ENCODE results near the gene CORIN.

The CORIN gene

DNA sequence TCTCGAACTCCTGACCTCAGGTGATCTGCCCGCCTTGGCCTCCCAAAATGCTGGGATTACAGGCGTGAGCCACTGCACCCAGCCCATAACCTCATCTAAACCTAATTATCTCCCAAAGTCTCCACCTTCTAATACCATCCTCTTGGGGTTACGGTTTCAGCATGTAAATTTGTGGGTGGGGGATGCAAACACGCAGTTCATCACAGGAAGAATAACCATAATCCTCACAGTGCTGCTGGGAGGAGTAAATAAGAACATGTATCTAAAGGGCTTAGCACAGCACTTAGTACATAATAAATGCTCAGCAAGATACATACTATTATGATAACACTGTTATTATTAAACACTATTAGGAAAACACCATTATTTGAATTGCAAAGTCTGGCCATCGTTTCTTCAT, 116.4 kb downstream of the CORIN start:
- Histone ChIP-seq H3K27ac (ENCODE audit: low read length) (no peak overlapping the region), H3K9me3 (replicated peaks; ENCODE audit: insufficient read depth, low read length) (no peaks in the 10 kb centered on the region), H3K4me3 (ENCODE audit: low read length) (no peak overlapping the region), H4K20me1 (ENCODE audit: insufficient read depth, low read length) (no peaks in the 10 kb centered on the region), H3K4me2 (ENCODE audit: low read depth, low read length) (no peak overlapping the region), H3F3A (ENCODE audit: insufficient read depth, low read length) (no peaks in the 10 kb centered on the region), H3K27me3 (replicated peaks; ENCODE audit: insufficient read depth, low read length) (no peaks in the 10 kb centered on the region), H3K4me1 (ENCODE audit: low read length) (no peaks in the 10 kb centered on the region), H2AFZ (ENCODE audit: low read length) (no peak overlapping the region), H3K9ac (ENCODE audit: low read length) (no peak overlapping the region), H3K79me2 (ENCODE audit: low read length) (no peaks in the 10 kb centered on the region), H3K9me2 (replicated peaks; ENCODE audit: insufficient read depth, low read length) (no peaks in the 10 kb centered on the region), H3K36me3 (replicated peaks; ENCODE audit: insufficient read depth, low read length) (no peaks in the 10 kb centered on the region)
- TF ChIP-seq EZH2phosphoT487 (IDR thresholded peaks at IDR 0.05; ENCODE audit: low read length) (no peak), EZH2 (optimal IDR thresholded peaks at IDR 0.05; ENCODE audit: low read depth, low read length) (no peak), CTCF (IDR thresholded peaks at IDR 0.05; ENCODE audit: low read length) (no peak)
- DNase-seq: no peak

DNA sequence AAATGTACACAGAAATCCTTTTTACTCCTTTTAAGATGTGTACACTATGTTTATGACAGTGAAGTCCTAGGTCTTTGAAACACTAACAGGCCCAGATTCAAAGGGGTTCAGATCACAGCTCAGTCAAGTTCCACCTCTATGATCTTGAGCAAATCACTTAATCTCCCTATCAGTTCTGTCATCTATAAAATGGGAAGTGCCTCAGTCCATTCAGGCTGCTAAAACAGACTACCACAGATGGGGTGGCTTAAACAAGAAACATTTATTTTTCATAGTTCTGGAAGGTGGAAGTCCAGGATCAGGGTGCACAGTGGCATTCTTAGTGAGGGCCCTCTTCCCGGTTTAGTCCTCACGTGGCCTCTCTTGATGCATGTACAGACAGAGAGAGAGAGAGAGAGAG, 117.1 kb downstream of the CORIN start:
- H3K9me3 ChIP-seq (replicated peaks; ENCODE audit: insufficient read depth, low read length): no peaks in the 10 kb centered on the region
- no peaks in the 10 kb centered on the region for H3K36me3 ChIP-seq (replicated peaks; ENCODE audit: insufficient read depth, low read length)
- no peak overlapping the region for H3K4me3 ChIP-seq (ENCODE audit: low read length)
- no peaks in the 10 kb centered on the region for H3F3A ChIP-seq (ENCODE audit: insufficient read depth, low read length)
- H4K20me1 ChIP-seq (ENCODE audit: insufficient read depth, low read length): no peaks in the 10 kb centered on the region
- no peaks in the 10 kb centered on the region for H3K27me3 ChIP-seq (replicated peaks; ENCODE audit: insufficient read depth, low read length)
- H2AFZ ChIP-seq (ENCODE audit: low read length): no peak overlapping the region
- DNase-seq: no peak
- no peaks in the 10 kb centered on the region for H3K79me2 ChIP-seq (ENCODE audit: low read length)
- H3K9me2 ChIP-seq (replicated peaks; ENCODE audit: insufficient read depth, low read length): no peaks in the 10 kb centered on the region
- no peaks in the 10 kb centered on the region for H3K4me1 ChIP-seq (ENCODE audit: low read length)
- TF ChIP-seq EZH2 (optimal IDR thresholded peaks at IDR 0.05; ENCODE audit: low read depth, low read length): no peak
- no peak overlapping the region for H3K9ac ChIP-seq (ENCODE audit: low read length)
- no peak overlapping the region for H3K27ac ChIP-seq (ENCODE audit: low read length)
- H3K4me2 ChIP-seq (ENCODE audit: low read depth, low read length): no peak overlapping the region

DNA sequence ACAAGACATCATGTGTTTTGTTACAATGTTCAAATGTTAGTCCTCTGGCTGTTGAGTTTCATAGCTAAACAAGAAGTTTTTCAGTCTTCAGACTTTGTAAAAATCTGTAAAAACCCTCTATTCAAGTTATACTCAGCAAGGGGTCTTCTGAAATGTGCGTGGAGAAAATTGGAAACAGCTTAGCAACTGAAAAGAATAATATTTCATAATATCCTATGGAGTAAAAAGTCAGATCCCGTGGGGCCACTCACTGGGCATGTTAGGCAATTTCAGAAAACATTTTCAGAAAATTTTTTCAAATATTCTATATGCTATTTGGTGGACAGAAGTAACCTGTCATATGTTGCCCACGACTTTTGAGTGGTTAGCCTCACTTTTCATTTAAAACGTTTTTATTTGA, 118.3 kb downstream of the CORIN start:
- Histone ChIP-seq H3K4me1 (ENCODE audit: low read length) (no peaks in the 10 kb centered on the region), H2AFZ (ENCODE audit: low read length) (no peak overlapping the region), H3K9me2 (replicated peaks; ENCODE audit: insufficient read depth, low read length) (no peaks in the 10 kb centered on the region), H3K27ac (ENCODE audit: low read length) (no peak overlapping the region), H3F3A (ENCODE audit: insufficient read depth, low read length) (no peaks in the 10 kb centered on the region), H3K4me3 (ENCODE audit: low read length) (no peak overlapping the region), H3K79me2 (ENCODE audit: low read length) (no peaks in the 10 kb centered on the region), H3K4me2 (ENCODE audit: low read depth, low read length) (no peak overlapping the region), H3K36me3 (replicated peaks; ENCODE audit: insufficient read depth, low read length) (no peaks in the 10 kb centered on the region), H3K27me3 (replicated peaks; ENCODE audit: insufficient read depth, low read length) (no peaks in the 10 kb centered on the region), H4K20me1 (ENCODE audit: insufficient read depth, low read length) (no peaks in the 10 kb centered on the region), H3K9ac (ENCODE audit: low read length) (no peak overlapping the region), H3K9me3 (replicated peaks; ENCODE audit: insufficient read depth, low read length) (no peaks in the 10 kb centered on the region)
- no peak for TF ChIP-seq EZH2phosphoT487 (IDR thresholded peaks at IDR 0.05; ENCODE audit: low read length)
- no peak for TF ChIP-seq CTCF (IDR thresholded peaks at IDR 0.05; ENCODE audit: low read length)
- no peak for DNase-seq

DNA sequence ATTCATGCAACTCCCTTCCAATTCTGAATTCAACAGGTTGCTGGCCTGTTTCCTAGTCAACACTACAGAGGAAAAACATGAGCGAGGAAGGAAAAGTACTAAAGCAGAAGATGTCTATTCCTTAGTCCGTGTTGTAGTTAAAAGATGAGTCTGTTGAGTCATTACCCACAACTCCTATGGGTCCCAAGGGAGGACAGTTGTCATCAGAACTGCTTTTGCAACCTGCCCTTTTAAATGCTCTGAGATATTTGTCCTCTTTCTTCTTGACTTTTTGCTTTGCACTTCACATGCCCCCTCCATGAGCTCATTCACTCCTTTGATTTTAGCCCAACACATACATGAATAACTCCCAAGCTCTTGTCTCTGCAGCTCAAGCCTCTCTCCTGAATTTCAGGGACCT, 119.2 kb downstream of the CORIN start:
- no peaks in the 10 kb centered on the region for H3K36me3 ChIP-seq (replicated peaks; ENCODE audit: insufficient read depth, low read length)
- H2AFZ ChIP-seq (ENCODE audit: low read length): no peak overlapping the region
- no peaks in the 10 kb centered on the region for H3K9me2 ChIP-seq (replicated peaks; ENCODE audit: insufficient read depth, low read length)
- no peak overlapping the region for H3K4me2 ChIP-seq (ENCODE audit: low read depth, low read length)
- no peak for TF ChIP-seq EZH2 (optimal IDR thresholded peaks at IDR 0.05; ENCODE audit: low read depth, low read length)
- TF ChIP-seq EZH2phosphoT487 (IDR thresholded peaks at IDR 0.05; ENCODE audit: low read length): no peak
- TF ChIP-seq CTCF (IDR thresholded peaks at IDR 0.05; ENCODE audit: low read length): no peak
- no peaks in the 10 kb centered on the region for H3K79me2 ChIP-seq (ENCODE audit: low read length)
- no peaks in the 10 kb centered on the region for H3K4me1 ChIP-seq (ENCODE audit: low read length)
- no peak for DNase-seq
- no peak overlapping the region for H3K9ac ChIP-seq (ENCODE audit: low read length)
- H3K9me3 ChIP-seq (replicated peaks; ENCODE audit: insufficient read depth, low read length): no peaks in the 10 kb centered on the region
- no peak overlapping the region for H3K4me3 ChIP-seq (ENCODE audit: low read length)
- H4K20me1 ChIP-seq (ENCODE audit: insufficient read depth, low read length): no peaks in the 10 kb centered on the region
- no peaks in the 10 kb centered on the region for H3F3A ChIP-seq (ENCODE audit: insufficient read depth, low read length)
- H3K27ac ChIP-seq (ENCODE audit: low read length): no peak overlapping the region
- no peaks in the 10 kb centered on the region for H3K27me3 ChIP-seq (replicated peaks; ENCODE audit: insufficient read depth, low read length)

All from MM.1S (cell line).